ENCODE data around the gene NFIA.

Gene NFIA

DNA sequence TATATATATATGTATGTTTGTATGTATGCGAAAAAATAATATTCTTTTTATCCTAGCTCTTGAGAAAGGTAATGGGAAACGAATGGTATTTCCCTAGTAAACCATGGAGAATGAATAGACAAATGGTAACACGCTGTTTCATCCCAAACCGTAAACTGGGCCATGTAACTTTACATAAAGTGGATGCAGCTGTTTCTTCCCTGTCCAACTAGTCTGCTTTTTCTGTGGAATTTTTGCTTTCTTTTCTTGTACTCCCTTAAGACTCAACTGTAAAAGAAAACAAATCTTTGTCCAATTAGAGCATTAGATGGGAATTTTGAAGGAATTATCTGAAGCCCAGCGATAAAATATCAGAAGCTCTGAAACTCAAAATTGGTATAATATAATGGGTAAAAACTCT lies 198.1 kb downstream of the NFIA start:
- no peak for DNase-seq

DNA sequence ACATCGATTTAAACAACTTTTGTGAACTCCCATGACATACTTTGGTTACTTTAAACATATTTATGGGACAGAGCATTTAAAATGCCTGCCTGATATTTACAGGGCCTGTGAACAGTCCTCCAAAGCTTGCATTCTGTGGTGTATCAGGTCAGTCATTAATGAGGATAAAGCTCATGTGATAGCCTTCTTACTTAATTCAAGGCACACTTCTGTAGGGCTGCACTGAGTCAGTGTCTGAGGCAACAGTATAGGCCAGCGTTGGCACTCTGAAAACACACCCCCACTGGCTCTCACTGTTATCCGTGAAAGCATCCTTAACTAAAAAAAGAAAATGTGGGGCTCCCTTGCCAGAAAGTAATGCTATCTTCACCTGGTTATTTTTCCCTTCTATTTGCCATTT lies 200.0 kb downstream of the NFIA start:
- no peak for DNase-seq

DNA sequence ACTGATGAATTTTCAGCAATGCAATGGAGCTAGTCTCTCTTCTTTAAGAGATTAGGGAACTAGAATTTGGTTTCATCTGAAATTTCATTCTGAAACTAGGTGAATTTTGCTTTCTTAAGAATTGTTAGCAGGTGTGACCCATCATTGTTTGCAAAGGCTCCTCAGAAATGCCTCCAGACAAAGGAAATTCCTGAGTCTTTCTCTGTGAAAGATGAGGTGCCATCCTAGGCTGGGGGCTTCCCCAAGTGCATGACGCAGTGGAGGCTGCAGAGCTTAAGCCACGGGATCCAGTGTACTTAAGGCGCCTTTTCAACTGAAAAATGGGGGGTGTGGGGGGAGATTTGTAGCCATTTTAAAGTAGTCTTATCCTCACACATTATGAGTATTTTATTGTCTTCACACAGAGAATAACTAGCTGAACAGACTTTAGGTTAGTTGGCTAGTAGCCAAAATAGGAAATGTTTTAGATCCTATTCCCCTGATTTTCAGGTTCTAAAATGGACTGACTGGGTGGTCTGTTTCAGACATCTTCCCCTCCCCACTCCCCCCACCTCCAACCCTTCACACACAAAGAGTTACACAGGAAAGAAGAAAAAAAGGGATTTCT lies 202.0 kb downstream of the NFIA start:
- DNase-seq, result no peak

- no peak for DNase-seq
These were observed 202.6 kb downstream of the NFIA start for GRCh38 chr1:61284936-61285335.

GRCh38 chr1:61285371-61285885 lies 203.1 kb downstream of the NFIA start:
- DNase-seq, result no peak

DNA sequence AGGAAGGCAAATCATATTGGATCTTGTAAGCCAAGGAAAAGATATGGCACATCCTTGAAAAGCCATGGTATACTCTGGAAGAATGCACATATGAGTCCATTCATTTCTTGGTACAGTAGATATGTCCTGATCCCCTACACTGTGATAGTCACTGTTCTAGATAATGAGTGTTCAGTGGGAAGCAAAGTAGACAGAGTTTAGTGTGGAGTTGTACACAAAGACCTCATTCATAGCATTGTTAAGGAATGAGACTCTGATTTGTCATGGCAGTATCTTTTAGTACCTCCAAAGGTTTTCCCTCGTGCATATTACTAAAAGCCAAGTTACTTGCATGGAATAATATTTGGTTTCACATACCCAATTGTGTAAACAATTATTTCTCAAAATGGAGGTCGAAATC lies 204.7 kb downstream of the NFIA start:
- DNase-seq, result no peak

DNA sequence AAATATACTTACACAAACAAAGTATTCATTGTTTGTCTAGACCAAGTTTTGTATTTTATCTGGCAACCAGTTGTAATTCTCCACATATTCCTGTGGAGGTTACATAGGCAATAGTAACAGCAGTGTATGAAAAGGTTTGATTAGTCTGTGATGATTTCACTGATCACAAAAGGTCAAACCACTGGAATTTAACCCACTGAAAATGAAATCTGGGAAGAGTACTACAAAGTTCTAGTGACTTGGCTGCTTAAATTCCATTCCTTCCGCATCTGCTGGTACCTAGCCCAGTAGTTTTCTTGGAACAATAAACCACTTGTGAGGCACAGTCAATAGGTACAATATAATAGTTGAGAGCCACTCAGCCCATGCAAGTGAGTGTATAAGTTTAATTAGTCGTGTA lies 205.4 kb downstream of the NFIA start:
- DNase-seq, result no peak

DNA sequence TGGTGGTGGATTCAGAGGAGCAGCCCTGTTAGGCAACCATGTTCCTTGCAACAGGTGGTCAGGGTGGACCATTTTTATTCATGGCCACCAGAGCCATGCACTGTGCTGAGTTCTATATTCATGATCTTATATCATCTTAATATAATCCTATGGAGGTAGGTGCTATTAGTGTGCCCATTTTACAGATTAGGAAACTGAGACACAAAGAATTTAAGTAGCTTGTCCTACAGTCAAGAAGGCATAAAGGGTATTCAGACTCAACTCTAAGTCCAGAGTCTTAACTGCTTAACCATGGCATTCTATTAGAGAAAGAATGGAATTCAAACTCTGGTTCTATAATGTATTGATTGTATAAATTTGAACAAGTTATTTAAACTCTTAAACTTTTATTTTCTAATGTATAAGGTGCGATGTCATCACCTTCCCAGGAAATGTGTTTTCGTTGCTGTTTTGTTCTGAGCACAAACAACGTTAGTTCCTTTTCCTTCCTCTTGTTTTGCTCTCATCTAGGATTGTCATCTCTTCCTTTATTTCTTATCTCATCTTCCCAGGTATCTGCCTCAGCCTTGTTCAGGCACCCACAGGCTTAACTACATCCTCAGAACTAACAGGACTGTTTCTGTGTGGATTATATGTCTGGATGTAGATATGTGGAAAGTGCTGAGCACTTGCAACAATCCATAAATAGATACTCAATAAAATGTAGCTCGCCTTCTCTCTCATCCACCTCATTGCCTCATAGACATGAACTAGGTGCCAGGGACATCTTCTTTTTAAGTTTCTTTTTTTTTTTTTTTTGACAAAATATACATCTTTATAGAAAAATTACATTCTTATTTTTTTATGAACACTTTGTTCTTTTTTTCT lies 207.1 kb downstream of the NFIA start:
- DNase-seq, result no peak

DNA sequence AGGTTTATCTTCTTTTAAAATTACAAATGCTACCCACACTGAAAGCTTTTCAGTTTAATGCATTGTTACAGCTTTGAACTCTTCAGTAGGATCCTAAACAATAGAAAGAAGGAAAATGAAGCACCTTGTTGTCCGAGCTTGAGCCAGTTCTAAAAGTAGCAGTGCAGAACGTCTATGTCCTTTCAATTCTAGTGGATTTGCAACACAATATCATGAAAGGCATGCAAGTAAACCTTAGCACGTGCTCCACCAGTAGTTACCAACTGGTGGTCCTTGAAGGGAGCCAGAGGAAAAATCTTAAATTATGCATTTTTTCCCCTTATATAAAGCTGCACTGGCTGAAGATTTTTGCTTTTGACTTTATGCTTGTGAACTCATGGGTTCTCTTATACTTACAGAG lies 208.2 kb downstream of the NFIA start:
- DNase-seq, result no peak

GRCh38 chr1:61293197-61293596 lies 210.8 kb downstream of the NFIA start:
- DNase-seq, result no peak

GRCh38 chr1:61293986-61294504 lies 211.7 kb downstream of the NFIA start:
- no peak for DNase-seq

DNA sequence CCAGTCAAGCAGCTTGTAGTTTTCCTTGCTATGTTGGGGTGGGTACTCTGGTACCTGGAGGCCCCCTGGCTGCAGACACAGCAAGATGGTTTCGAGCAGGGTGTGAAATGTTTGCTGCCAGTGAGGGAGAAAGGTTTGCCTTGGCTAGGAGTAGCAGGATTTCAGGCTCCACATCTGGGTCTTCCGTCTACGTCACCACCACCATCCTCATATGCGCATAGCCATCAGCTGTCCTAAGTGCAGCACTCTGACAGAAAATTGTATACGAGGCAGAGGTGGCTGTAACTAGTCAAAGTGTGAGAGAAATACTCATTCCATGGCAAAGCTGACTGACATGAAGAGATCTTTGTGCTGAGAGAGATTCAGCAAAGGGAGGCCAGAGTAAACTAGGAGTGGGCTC lies 212.6 kb downstream of the NFIA start:
- DNase-seq, result no peak

DNA sequence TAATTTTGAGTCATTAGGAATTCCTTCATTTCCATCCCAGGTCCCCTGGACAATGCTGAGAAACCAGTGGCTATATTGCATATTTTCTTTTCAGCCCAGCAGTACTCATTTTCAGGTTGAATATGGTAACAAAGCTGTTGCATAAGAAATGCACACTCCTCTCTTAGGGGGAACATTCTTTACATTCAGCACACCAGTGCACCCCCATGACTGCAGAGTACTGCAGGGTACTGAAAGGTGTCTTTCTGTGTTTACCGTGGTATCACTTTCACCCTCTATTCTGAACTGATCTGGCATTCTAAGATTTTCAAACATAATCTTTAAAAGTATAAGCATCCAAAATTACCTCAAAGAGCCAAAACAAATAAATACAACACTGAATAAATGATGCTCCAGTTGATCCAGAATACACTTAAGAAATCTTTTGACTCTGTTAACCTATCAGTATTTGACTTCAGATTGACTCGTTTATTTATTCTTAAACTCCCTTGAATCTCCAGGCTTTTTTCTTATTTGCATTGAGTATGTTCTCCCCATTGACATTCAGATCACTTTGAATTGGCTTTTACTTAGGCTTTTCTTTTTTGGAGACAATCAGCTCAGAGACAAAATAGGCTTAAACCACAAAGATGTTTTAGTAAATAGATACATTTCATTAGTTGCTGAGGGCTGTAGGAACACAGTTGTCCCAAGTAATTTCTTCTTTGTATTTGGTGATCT lies 213.6 kb downstream of the NFIA start:
- no peak for DNase-seq

DNA sequence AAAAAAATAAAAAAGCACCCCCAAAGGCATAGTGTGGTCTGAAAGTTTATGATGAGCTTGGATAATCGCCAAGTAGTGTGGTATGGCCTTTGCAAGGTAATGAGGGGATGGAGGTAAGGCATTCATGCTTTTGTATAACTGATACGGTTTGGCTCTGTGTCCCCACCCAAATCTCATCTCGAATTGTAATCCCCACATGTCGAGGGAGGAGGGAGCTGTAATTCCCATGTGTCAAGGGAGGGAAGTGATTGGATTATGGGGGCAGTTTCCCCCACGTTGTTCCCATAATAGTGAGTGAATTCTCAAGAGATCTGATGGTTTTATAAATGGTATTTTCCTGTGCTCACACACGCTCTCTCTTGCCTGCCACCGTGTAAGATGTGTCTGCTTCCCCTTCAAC lies 215.5 kb downstream of the NFIA start:
- no peak for DNase-seq

GRCh38 chr1:61299463-61299862 lies 217.1 kb downstream of the NFIA start:
- DNase-seq, result no peak

DNA sequence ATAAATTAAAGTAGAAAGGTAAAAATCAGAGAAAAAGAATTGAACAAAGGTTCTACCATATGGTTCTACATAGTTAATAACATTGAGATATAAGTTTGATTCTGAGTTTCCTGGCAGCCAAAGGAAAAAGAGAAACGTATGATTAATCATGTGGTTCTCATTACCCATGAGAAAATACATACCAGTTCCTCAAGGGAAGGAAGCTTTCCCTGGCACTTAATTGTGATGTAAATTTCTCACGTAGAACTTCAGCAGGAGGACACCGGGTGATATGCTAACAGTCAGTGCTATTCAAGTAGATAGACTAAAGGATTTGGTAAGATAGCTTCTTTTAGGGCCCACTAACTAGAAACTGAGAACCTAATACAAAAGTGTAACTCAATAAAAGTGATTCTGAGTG lies 218.5 kb downstream of the NFIA start:
- DNase-seq, result no peak

DNA sequence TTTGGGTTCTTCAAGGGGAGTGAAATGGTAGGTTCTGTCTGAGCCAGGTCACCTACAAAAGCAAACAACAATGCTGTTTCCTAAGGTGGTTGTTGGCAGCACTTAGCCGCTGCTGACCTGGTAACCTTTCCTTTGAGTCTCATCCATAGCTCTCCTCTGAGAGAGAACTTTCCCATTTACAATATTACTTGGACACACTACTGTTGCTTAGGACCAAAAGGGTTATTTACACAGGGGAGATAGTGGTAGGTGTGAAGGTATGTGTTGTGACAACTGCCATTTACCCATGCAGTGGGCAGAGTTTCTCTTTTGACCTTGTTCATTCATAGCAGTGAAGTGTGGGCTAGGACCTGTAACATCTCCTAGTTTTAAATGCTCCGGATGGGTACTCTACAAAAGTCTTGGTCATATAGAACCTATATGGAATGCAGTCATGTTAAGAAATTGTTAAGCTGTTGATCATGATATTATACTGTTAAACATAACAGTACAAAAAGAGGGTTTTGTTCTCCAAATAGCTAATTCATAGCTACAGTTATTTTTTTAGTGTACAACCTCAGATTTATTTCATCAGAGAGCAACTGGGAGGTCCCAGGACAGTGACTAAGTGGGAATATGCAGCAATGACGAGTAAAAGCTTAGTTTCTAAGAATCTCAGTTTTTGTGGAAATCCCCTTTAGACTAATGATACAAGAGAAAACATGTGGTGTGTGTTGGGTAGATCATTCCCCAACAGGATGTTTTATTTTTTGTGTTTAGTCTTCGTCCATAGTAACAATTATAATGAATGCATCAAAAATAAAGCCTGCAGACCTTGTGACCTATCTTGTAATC lies 219.7 kb downstream of the NFIA start:
- DNase-seq, result peak; percentile 52

DNA sequence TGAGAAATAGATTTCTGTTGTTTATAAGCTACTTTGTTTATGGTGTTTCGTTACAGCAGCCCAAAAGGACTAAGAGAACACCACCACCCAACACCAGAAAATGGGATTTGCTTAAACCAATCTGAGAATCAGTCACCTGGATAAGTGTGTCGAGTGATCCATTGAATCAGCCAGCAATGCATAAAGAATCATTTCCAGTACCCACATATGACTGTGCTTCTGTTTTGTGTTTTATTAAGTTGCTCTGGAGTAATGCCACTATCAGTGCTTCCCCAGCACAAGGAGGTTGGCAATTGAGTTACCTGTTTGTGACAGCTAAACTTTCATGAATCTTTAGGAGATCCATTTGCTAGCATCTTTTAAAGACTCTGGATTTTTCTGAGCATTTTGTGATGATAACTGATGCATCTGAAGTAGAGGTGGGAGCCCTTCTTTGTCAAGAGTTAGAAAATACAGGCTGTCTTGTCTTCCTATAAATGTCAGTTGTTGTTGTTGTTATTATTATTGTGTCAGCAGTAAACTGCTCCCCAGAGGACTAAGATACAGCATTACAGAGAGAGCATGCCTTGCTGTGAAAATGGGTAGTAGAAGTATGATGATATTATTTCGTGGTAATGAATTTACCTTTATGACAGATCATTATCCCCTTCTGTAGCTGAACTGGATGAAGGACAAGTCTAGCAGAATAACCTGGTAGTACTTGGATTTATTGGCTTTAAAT lies 225.2 kb downstream of the NFIA start:
- no peak for DNase-seq

- DNase-seq, result no peak
These were observed 227.7 kb downstream of the NFIA start for GRCh38 chr1:61310057-61310456.

DNA sequence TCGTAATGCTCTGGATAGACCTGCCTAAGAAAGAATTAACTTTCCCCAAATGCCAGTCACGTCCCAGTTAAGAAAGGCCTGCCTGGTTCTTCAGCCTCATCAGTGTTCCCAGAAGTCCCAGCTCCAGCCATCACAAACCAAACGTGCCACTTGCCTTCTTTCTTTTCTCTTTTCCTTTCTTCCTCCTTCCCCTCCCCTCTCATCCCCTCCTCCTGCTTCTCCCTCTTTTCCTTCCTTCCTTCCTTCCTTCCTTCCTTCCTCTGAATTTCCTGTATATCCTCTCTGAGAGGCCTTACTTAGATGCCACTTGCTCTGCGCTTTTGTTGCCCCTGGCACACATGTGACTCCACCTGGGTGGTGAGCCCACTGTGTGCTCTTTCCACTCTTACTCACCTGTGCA lies 228.2 kb downstream of the NFIA start:
- DNase-seq, result no peak

DNA sequence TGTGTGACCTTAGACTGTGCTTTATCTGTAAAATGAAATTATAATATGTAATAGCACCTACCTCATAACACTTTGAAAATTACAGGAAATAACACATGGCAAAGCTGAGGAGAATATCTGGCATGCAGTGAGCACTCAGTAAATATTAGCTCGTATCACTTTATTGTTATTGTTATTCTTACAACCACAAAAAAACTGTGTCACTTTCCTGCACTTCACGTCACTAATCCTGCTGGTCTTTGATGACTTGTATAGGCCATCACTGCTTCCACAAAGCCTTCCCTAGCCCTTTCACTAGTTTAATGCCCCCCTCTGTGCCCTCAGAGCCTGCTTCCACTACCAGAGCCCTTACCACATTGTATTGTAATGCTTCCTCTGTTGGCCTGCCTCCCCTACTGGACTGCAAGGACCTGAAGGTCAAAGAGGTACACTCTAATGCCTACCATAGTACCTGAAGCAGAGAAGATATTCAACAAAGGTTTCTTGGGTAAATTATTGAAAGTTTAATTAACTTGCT lies 231.6 kb downstream of the NFIA start:
- DNase-seq, result no peak

DNA sequence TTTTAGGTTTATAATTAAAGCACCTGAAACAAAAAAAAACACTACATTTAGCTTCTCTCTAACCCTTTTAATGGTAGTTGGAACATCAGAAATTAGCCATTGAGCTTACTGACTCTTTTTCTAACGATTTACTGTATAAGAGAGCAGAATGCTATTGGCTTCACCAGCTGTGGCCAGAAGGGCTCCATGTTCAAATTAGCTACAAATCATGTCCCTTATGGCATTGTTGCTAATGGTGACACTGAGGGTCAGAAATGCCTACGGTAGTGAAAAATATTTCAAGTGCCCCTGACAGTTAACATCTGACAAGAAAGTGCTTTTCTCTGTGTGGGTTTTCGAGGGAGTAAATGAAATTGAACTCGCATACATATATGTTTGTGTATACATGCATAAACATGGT lies 232.7 kb downstream of the NFIA start:
- DNase-seq, result no peak
